Fibroblast of pulmonary artery (primary cell): ENCODE results near the gene RALY.

Experiments used
- DNase-seq: peaks from one replicate; pipeline ENCODE4 v3.0.0-alpha.2; 2010; ENCODE audit warnings: low read depth
- H3K4me3 ChIP-seq: replicated peaks from 2 replicates; pipeline ENCODE4 v1.5.1; 2011; ENCODE audit warnings: low read depth, mild to moderate bottlenecking, control low read depth, low read length, moderate library complexity
- CTCF ChIP-seq: IDR thresholded peaks from 2 replicates; pipeline ENCODE4 v1.5.1; 2011; ENCODE audit warnings: mild to moderate bottlenecking, control low read depth, low read length, inconsistent platforms; ENCODE audit errors: missing control alignments

The RALY gene

GRCh38 chr20:34065260-34065659 is 71.5 kb downstream of the RALY start:
- H3K4me3 ChIP-seq: no peak overlapping the region
- DNase-seq: peak; percentile 60
- TF ChIP-seq CTCF: no peak

- TF ChIP-seq CTCF: no peak
- no peak for DNase-seq
- no peak overlapping the region for H3K4me3 ChIP-seq
Measured at GRCh38 chr20:34066476-34067090, 72.9 kb downstream of the RALY start.

- no peak for TF ChIP-seq CTCF
- DNase-seq: no peak
- H3K4me3 ChIP-seq: no peak overlapping the region
Measured at GRCh38 chr20:34068001-34068400, 74.3 kb downstream of the RALY start.

GRCh38 chr20:34069341-34070078 is 75.8 kb downstream of the RALY start:
- DNase-seq: peak; percentile 91
- no peak overlapping the region for H3K4me3 ChIP-seq
- peak; percentile 90 for TF ChIP-seq CTCF

GRCh38 chr20:34070079-34070439 is 76.3 kb downstream of the RALY start:
- TF ChIP-seq CTCF: no peak
- DNase-seq: no peak
- H3K4me3 ChIP-seq: no peak overlapping the region

DNA sequence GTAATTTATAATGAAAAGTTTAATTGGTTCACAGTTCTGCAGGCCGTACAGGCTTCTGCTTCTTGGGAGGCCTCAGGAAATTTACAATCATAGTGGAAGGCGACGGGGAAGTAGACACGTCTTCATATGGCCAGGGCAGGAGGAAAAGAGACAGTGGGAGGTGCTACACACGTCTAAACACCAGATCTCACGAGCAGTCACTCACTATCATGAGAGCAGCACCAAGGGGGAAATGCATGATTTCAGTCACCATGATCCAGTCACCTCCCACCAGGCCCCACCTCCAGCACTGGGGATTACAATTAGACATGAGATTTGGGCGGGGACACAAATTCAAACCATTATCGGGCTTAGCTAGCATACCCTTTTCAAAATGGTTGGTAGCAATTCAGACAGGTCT is 77.1 kb downstream of the RALY start:
- H3K4me3 ChIP-seq: no peak overlapping the region
- no peak for TF ChIP-seq CTCF
- DNase-seq: no peak

DNA sequence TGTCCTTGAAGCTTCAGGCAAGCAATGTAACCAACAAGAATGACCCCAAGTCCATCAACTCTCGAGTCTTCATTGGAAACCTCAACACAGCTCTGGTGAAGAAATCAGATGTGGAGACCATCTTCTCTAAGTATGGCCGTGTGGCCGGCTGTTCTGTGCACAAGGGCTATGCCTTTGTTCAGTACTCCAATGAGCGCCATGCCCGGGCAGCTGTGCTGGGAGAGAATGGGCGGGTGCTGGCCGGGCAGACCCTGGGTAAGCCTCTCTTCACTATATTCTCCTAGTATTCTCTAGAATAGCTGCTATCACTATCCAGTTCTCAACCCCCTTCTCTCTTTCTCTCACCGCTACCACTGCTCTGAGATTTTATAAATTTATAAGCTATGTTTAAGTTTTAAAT is 78.4 kb downstream of the RALY start:
- no peak for TF ChIP-seq CTCF
- no peak for DNase-seq
- no peak overlapping the region for H3K4me3 ChIP-seq
